ENCODE results near the gene AP4B1.

AP4B1 gene

DNA sequence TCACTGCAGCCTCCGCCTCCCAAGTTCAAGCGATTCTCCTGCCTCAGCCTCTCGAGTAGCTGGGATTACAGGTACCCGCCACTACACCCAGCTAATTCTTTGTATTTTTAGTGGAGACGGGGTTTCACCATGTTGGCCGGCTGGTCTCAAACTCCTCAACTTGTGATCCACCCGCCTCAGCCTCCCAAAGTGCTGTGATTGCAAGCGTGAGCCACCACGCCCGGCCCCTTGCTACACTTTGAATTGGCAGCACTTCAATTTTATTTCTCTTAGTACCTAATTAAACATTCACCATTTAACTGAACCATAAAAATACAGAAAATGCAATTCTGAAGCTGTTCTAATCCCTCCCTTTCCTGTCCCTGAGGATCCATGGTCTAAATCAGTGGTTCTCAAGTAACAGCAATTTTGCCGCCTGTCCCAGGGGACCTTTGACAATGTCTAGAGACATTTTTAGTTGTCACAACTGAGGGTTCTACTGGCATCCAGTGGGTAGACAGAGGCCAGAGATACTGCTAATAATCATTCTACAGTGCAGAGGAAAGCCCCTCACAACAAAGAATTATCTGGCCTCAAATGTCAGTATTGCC, 12.9 kb downstream of the AP4B1 start:
- TF ChIP-seq GATA2 (IDR thresholded peaks at IDR 0.05; ENCODE audit: low read depth, low read length): no peak
- TF ChIP-seq GATA3 (IDR thresholded peaks at IDR 0.05; ENCODE audit: low read depth, low read length): no peak

DNA sequence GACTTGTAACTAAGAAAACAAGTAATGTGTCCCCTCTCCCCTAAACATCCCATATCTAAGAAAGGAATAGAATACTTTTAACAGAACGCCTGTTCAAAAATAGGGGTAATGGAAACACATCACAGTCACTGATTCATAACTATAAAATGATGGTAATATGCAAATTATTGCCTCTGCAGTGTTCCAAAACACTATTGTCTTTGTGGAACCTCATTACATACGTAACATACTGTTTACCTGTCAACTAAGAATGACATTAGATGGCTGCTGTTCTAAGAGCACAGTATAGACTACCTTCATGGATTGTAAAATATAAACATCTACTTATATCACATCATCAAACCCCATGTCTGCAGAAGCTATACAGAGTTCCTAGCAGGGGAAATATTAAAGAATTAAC, 13.8 kb downstream of the AP4B1 start:
- TF ChIP-seq GATA2 (IDR thresholded peaks at IDR 0.05; ENCODE audit: low read depth, low read length) (no peak), GATA3 (IDR thresholded peaks at IDR 0.05; ENCODE audit: low read depth, low read length) (no peak)

DNA sequence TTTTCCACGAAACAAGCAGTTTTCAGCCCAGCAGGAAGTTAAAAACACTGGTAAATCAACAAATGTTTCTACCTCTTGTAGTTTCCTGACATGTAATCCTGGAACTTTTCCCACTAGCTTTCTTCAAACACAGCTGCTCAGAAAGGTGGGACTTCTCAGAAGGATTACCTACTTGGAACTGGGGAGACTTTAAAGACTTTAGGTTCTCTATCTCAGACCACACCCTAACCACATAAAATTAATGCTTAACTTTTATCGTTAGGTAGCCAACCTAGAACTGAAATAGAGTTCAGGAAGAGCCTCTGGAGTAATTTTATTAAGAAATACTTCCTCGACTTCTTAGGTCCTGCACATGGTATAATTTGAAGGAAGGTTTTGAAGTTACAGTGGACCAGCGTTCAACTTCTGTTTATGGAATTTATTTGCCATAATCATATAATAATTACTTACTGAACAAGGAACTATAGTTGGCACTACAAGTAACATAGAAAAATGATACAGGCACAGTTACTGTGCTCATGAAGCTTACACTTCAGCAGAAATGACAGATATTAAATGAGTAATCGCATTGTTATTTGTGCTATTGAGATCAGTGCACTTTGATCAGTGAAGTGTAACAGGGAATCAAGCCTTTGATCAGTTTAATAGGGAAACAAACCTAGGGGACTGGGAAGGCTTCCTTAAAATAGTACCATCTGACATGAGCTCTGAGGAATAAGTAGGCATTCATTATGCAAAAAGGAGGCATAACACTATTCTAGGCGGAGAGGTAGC, 17.0 kb downstream of the AP4B1 start, which contains the start of gene BCL2L15:
Gene BCL2L15 (minus strand): TSS at position 180 of the 774 bp plus-strand sequence. CDS start 206 bp downstream, outside the sequence.
- TF ChIP-seq GATA2 (IDR thresholded peaks at IDR 0.05; ENCODE audit: low read depth, low read length) (no peak), GATA3 (IDR thresholded peaks at IDR 0.05; ENCODE audit: low read depth, low read length) (no peak)

DNA sequence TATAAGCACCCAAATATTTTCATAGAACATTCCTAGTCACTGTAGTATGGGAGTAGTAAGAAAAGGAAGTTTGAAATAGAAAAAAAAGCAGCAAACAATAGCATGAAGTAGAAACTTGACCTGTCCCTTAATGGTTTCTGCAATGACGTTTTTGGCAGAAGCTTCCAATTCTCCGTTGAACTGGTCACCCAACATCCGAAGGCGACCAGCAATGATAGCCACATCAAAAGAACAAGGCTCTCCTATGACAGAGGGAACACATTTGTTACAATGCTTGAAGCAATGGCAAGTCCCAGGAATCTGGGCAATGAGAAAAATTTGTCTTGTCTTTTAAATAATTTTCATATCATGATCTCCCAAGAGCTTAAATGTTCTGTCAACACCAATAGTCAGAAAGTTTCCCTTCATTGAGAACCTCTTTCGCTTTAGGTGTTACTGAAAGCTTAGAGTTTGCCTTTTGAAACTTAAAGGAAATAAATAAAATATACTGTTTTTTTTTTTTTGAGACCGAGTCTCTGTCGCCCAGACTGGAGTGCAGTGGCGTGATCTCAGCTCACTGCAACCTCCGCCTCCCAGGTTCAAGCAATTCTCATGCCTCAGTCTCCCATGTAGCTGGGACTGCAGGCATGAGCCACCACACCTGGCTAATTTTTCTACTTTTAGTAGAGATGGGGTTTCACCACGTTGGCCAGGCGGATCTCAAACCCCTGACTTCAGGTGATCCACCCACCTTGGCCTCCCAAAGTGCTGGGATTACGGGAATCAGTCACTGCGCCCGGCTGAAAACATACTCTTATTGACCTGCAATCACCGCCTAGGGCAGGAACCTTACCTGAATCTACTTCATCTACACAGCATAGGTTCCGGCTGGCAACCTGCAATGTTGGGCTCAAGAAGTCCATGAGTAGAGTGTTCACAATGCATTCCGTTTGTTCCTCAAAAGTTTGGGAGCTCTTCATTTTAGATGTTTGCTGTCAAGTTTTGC, 17.9 kb downstream of the AP4B1 start:
- TF ChIP-seq GATA2 (IDR thresholded peaks at IDR 0.05; ENCODE audit: low read depth, low read length) (no peak), GATA3 (IDR thresholded peaks at IDR 0.05; ENCODE audit: low read depth, low read length) (no peak)

DNA sequence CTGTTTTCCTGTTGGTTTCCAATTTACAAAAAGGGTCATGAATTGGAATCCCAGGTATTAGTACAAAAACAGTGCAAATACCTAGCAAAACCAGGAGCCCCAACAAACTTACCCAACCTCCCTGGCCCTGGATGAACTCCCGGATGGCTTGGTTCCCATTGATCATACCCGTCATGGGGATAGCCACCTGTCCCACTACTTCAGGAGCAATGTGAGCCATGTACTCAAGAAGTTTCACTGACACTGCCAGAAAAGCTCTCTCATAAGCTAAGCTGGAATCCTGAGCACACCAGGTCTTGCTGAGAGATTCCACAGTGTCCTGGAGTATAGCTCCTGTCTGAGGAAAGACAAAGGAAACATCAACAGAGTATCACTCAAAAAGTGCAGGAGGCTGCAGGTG, 22.9 kb downstream of the AP4B1 start:
- TF ChIP-seq GATA2 (IDR thresholded peaks at IDR 0.05; ENCODE audit: low read depth, low read length): no peak
- TF ChIP-seq GATA3 (IDR thresholded peaks at IDR 0.05; ENCODE audit: low read depth, low read length): no peak

DNA sequence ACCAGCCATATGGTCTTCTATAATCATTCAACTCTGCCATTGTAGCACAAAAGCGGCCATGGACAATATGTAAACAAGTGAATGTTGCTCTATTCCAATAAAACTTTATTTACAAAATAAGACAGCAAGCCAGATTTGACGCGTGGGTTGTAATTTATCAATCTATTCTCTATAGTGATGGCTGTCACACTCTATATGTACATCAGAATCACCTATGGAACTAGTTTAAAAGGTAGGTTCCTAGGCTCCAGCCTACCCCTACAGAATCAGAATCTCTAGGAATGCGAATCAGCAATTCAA, 24.9 kb downstream of the AP4B1 start:
- TF ChIP-seq GATA2 (IDR thresholded peaks at IDR 0.05; ENCODE audit: low read depth, low read length): no peak

DNA sequence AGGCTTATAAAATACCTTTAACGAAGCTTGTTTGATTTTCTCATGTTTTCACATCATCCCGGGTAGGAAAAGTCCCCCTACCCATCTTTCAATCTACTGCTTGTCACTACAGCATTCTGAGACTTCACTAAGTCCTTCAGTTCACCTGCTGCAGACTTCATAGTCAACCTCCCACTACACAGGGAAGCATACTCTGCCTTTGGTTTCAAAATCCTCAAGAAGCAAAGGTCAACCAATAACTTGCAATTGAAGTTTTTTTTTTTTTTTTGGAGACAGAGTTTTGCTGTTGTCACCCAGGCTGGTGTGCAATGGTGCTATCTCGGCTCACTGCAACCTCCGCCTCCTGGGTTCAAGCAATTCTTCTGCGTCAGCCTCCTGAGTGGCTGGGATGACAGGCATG, 28.4 kb downstream of the AP4B1 start:
- TF ChIP-seq GATA3 (IDR thresholded peaks at IDR 0.05; ENCODE audit: low read depth, low read length) (no peak), GATA2 (IDR thresholded peaks at IDR 0.05; ENCODE audit: low read depth, low read length) (no peak)

DNA sequence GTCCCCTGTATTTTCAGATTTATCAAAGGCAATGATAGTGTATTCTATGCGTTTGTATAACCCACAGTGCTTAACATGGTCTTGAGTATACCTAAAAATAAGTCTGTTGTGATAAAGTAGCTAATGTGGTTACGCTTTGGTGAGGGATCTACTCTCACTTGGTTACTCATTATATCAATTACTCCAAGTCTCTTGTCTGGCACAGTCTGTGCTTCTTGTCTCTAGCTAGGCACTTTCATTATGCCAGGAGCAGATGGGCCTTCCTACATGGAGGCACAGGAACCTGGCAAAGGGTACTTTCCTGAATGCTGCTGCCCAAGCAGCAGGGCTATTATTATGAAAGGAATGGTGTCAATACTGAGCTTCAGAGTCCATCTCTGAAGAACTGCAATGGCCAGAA, 28.9 kb downstream of the AP4B1 start:
- TF ChIP-seq GATA3 (IDR thresholded peaks at IDR 0.05; ENCODE audit: low read depth, low read length) (no peak), GATA2 (IDR thresholded peaks at IDR 0.05; ENCODE audit: low read depth, low read length) (no peak)

DNA sequence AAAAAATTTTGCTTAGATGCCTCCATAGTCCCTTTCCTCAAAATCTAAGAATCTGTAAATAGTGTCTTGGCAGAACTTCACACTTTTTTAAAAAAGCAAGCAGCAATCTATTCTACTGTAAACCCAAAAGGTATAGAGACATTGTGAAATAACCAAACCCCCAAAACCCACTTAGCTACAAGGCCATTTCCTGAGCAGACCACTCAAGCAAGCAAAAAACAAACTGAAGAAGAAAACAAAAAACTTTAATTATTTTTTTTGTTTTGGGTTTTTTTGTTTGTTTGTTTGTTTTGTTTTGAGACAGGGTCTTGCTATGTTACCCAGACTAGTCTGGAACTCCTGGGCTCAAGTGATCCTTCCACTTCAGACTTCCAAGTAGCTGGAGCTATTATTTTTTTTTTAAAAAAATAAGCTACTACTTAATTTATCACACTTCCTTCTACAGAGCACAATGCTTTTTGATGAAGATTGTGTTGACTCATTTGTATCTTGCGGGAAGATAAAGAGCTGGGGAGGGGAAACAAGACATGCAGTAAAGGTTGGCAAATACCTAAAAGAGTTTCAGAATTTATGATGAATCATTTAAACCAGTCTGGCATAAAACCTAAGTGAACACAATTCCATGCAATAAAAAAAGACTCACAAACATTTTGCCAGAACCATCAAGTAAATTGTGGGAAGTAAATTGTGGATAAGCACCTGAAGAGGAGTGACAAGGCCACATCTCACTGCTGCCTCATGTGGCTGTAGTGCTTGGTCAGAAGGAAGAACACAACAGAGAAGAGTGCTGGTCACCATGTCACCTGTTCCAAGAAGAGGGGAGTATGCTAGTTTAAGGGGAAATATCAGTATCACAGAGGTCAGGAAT, 30.4 kb downstream of the AP4B1 start:
- no peak for TF ChIP-seq GATA3 (IDR thresholded peaks at IDR 0.05; ENCODE audit: low read depth, low read length)
- TF ChIP-seq GATA2 (IDR thresholded peaks at IDR 0.05; ENCODE audit: low read depth, low read length): no peak

DNA sequence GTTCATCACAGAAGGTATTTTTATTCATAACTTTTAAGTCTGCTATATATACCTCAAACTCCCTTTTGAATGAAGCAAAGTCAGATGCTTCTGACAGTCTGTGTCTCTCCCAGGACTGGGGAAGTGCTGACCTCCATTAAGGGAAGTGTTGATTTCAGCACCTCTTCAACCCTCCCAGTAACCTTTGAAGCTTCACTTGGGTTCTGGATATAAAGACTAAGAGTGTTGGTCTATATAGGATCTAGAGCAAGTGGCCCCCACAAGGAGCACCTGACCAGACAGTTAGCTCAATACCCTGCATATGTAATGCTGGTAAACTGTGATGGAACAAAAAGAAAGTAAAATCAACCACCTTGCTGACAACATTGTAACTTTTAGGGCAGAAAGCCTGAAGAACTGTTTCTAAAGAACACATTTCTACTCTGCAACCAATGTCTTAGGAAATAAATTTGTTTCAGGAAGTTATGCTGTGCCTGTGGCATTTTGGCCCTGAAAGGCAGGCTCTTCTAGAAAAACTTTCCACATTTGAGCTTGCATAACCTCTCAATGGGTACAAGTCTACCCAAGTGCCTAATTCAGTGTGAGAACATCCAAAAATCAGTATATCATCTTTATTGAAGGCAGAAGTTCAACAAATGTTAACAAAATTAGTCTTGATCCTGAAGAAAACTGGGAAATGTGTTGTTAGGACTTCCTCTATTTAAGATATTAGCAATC, 32.2 kb downstream of the AP4B1 start:
- TF ChIP-seq GATA3 (IDR thresholded peaks at IDR 0.05; ENCODE audit: low read depth, low read length) (no peak), GATA2 (IDR thresholded peaks at IDR 0.05; ENCODE audit: low read depth, low read length) (no peak)

DNA sequence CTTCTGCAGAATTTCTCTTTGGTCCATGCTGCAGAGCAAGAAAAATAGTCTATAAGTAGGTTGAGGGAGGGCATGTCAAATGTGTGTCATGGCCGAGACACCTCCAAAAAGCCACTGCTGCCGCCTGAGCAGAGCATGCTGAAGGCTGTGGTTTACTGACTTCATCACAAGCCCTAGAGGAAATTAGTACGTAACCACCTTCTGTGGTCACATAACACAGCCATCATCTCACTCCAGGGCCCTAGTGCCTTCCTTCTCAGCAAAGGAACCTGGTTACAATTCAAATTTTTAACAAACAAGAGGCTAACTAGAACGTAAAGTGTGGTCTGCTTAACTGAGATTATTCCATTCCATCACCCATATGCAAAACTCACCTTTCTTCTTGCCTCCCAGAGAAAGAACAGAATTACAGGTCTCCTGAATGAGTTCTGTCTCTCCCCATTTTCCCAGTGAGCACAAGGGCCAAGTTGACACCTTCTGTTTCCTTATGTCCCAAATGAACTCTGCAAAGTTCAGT, 32.9 kb downstream of the AP4B1 start, which contains the start of gene PTPN22:
Gene PTPN22 (minus strand): TSS at position 116 of the 517 bp plus-strand sequence.
- TF ChIP-seq GATA3 (IDR thresholded peaks at IDR 0.05; ENCODE audit: low read depth, low read length) (no peak), GATA2 (IDR thresholded peaks at IDR 0.05; ENCODE audit: low read depth, low read length) (no peak)

DNA sequence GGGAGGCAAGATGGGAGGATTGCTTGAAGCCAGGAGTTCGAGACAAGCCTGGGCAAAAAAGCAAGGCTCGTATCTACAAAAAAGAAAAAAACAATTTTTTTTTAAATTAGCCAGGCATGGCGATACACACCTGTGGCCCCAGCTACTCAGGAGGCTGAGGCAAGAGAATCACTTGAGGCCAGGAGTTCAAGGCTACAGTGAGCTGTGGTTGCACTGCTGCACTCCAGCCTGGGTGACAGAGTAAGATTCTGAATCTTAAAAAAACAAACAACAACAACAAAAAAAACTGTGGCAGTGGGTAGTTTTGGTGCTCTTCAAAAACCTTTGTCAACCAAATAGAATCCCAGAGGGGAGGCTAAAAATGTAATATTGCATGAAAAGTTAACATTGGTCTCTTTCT, 33.8 kb downstream of the AP4B1 start:
- TF ChIP-seq GATA2 (IDR thresholded peaks at IDR 0.05; ENCODE audit: low read depth, low read length): no peak
- TF ChIP-seq GATA3 (IDR thresholded peaks at IDR 0.05; ENCODE audit: low read depth, low read length): no peak

Measured in SH-SY5Y (cell line).